GM11168 (cell line): ENCODE results near the gene TMPRSS7.

Experiments used
- in situ Hi-C: fragments of 300-500 bp; cut with MboI; formaldehyde crosslinking; loops from one replicate; pipeline ENCODE4 v1.12.0; 2022; ENCODE audit warnings: low sequenced_read_pairs; ENCODE audit not compliant: unreplicated experiment

TMPRSS7 gene

DNA sequence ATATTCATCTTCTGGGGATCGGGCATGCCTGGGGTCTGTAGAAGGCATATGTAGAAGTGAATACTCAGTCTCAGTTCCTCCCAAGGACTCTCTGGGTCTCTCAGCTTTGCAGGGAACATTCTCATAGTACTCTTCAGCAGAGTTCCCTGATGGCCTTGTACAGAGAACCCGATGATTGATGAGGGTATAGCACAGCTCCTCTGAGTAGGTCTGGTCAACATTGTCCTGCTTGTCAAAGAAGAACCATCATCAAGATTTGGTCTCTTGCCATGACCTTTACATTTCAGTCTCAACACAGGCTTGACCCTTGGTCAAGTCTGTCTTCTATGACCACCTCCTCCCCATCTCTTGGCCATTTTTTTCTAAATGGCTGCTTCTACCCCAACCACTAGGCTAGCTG lies 89.0 kb downstream of the TMPRSS7 start:
- in situ Hi-C loops = no loop called here

DNA sequence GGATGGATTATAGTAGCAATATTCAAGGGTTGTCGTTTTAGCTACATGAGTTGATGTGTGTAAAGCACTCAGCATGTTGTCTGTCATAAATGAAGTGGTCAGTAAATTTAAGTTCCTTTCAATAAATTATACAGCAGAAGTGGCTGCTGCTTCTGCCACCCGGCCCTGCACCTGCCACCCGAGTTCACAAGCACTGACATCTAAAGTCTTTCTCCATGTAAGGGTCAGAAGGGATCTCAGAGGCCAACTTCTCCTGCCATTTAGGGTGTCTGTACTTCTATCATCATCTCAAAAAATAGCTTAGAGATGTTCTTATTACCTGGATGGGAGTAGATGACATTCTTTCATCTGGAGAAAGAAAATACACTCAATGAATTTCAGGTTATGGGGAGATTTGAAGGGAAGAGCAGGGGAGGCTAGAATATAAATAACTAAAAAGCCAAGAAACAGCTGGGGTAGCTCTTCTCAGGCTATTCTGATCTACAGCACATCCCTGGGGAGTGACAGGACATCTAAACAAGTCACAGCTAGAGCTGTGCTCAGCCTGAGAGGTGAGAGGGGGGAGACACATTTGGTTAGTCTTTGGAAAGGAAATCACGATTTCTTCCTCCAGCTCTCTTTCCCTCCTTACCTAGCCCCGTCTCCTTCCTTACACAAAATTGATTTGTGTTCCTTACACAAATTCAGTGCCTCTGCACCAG lies 90.5 kb downstream of the TMPRSS7 start:
- in situ Hi-C loops = no loop called here

DNA sequence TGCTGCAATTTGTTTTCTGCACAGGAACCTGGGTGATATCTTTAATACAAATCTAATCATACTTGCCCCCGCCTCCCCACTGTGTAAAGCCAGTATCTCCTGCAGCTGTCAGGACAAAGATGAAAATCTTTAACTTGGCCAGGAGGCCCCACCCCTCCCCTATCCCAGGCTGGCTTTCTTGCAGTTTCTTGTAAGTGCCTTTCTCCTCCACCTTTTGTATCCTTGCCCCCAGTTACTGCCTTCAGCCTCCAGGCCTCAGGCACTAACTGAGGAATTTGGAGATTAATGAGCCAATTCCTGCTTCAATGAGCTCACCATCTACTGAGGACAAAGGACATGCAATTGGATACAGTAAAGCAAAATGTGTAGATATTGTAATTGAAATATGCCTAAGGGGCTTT lies 92.0 kb downstream of the TMPRSS7 start:
- in situ Hi-C loops = no loop called here

DNA sequence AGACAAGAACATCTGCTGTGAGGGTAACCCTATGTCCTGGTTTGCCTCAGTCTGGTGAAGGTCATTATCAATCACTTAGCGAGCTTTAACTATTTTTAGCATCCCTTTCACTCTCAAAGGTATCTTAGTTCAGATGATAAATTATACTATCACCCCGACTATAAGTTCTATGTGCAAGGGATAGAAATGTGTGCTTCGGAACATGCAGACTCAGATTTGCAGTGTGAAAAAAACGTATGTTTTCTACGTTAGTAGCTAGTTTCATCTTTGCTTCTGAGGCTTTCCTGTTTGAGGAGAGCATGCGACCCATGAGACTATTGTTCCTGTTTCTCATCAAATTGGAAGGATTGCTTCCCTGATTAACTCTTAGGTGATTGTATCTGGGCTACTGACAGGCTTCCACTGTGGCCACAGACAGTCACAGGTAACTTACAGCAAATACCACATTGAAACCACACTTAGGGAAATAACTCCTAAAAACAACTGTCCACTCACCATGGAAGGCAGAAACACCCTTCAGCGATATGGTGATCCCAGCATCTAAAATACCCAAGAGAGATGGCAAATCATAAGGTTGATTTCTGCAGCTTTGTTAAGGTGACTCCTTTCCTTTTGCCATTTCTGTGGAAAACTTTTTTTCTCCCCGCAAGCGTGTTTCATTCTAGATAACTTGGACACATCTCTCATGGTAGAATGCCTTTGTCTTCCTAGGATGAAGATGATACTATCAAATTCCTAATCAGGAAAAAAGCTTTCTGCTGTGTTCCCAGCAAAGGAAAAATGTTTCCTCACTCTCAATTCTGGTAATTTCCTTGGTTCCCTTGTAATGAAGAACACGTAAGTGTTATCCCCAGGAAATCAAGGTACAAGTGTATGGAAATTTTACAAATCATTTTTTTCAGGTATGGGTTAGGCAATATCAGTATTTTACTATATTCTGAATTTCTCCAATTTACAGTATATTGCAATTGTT lies 93.3 kb downstream of the TMPRSS7 start:
- in situ Hi-C loops = no loop called here

DNA sequence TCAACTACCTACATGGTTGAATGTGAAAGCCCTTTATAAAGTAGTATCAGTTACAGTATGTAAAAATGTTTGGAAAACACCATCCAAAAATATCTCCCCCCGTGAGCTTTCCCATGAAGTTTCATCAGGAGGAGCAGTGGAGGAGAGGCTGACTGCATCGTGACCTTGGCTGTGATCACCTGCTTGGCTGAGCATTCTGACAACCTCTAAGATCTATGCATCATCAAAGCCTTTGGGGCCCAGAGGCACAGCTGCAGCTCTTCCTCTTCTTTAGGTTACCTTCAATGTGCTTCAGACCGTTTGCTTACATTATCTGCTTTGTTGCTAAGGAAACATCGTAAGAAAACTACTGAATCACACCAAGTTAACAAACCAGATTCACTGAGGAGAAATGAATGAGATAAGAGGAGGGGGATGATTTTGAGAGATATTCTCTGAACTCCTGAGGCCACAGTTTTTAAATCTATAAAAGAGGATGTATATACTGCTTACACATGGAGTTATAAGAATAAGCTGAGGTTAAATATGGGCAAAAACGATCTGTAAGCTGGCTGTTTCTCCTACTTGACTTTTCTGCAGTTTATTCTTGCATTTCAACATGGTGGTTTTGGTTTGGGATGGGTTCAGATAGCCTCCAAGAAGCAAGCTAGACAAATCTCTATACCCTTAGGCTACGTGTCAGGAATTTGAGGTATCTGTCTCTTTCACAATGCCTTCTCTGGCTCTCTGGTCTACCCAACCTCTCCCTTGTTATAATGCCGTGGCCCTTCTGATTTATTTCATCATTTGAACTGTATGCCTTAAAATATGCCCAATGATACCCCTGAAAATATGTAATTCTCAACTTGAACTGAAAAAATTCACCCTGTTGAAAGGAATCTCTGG lies 94.5 kb downstream of the TMPRSS7 start:
- in situ Hi-C loops = no loop called here

GRCh38 chr3:112129925-112130637 lies 95.5 kb downstream of the TMPRSS7 start:
- in situ Hi-C loops = no loop called here

DNA sequence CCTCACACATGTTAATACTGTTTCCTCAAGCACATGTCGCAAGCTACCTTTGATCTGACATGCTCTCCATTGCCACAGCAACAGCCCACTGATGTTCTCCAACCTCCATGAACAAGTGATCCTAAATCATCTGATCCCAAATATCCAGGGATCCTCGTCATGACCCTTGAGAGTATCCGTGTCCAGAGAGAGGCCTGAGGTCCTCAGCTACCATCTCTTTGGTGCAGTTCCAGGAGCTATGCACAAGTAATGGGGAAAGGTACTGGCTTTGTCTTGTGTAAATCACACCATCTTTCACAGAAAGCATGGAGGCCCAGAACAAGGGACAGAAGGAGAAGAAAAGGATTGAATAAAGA lies 96.1 kb downstream of the TMPRSS7 start:
- in situ Hi-C loops = no loop called here
